Caco-2 (cell line): ENCODE data around the gene ACCSL. TPM values are rescaled to one million over a fixed set of nuclear protein-coding genes. Genes with fewer than 3 reads are reported as not detected.

Source experiments
- BruUV-seq: library from RNA; stranded (reverse); fragments of 400-500 nt; replicated peaks from 2 replicates; lab custom pipeline; 2021; lab: Mats Ljungman, UMichigan
- CTCF ChIA-PET: fragments of 300-600 bp; sonication (Branson Sonifier 250); formaldehyde crosslinking; loops from one replicate; lab custom pipeline; 2022; ENCODE audit warnings: antibody characterized with exemption; lab: Charles Lee
- POLR2A ChIA-PET: fragments of 300-600 bp; sonication (Branson Sonifier 250); formaldehyde crosslinking; loops from one replicate; lab custom pipeline; 2022; ENCODE audit warnings: antibody characterized with exemption; lab: Charles Lee
- DNase-seq, 2 experiments: peaks; one replicate each; pipeline versions ENCODE4 v3.0.0 to v3.0.0-alpha.2; 2020 to 2022
- H3K27me3 ChIP-seq: replicated peaks from 2 replicates; pipeline ENCODE4 v1.6.0; 2011; ENCODE audit warnings: low read length; ENCODE audit not compliant: control insufficient read depth, insufficient read depth
- H3K36me3 ChIP-seq: 2 replicates; pipeline ENCODE4 v1.5.1; 2011; ENCODE audit warnings: low read length; ENCODE audit not compliant: control insufficient read depth, insufficient read depth
- H3K4me1 ChIP-seq: fragments of 250-450 bp; sonication (Bioruptor Pico); 2 replicates; pipeline ENCODE4 v1.5.1; 2020; ENCODE audit warnings: mild to moderate bottlenecking
- H3K4me3 ChIP-seq: 2 replicates; pipeline ENCODE4 v1.5.1; 2011; ENCODE audit warnings: low read depth, mild to moderate bottlenecking, control low read depth, low read length
- H3K9me3 ChIP-seq: fragments of 250-450 bp; sonication (Bioruptor Pico); 2 replicates; pipeline ENCODE4 v1.5.1; 2020; ENCODE audit warnings: mild to moderate bottlenecking, moderate library complexity
- H3K27ac Mint-ChIP-seq: one replicate; pipeline ENCODE4 v1.8.0; 2022; ENCODE audit warnings: mixed read lengths; ENCODE audit not compliant: unreplicated experiment
- H3K27me3 Mint-ChIP-seq: one replicate; pipeline ENCODE4 v1.8.0; 2022; ENCODE audit warnings: mixed read lengths; ENCODE audit not compliant: insufficient read depth, unreplicated experiment
- H3K36me3 Mint-ChIP-seq: one replicate; pipeline ENCODE4 v1.8.0; 2022; ENCODE audit warnings: mild to moderate bottlenecking, mixed read lengths; ENCODE audit not compliant: insufficient read depth, unreplicated experiment
- H3K4me1 Mint-ChIP-seq: one replicate; pipeline ENCODE4 v1.8.0; 2022; ENCODE audit warnings: low read depth, mixed read lengths; ENCODE audit not compliant: unreplicated experiment
- H3K4me3 Mint-ChIP-seq: one replicate; pipeline ENCODE4 v1.8.0; 2022; ENCODE audit warnings: mild to moderate bottlenecking, moderate library complexity, mixed read lengths; ENCODE audit not compliant: unreplicated experiment
- H3K9me3 Mint-ChIP-seq: one replicate; pipeline ENCODE4 v1.8.0; 2022; ENCODE audit warnings: mixed read lengths; ENCODE audit not compliant: unreplicated experiment
- CTCF ChIP-seq, 2 experiments: fragments of 200-600 bp in 1 of 2; IDR thresholded peaks; 1 replicate in 1 of 2; 2 replicates in 1 of 2; pipeline versions ENCODE4 v1.5.1 to v1.8.0; 2011 to 2022; ENCODE audit warnings: antibody characterized with exemption in 1 of 2, control low read depth in 1 of 2, inconsistent platforms in 1 of 2, low read depth in 1 of 2, low read length in 1 of 2, mild to moderate bottlenecking in 1 of 2, moderate library complexity in 1 of 2; ENCODE audit not compliant: insufficient read depth in 1 of 2, severe bottlenecking in 1 of 2, unreplicated experiment in 1 of 2
- intact Hi-C: fragments of 100-400 bp; cut with micrococcal nuclease; formaldehyde crosslinking; loops from one replicate; pipeline ENCODE4 v1.10.0; 2022; ENCODE audit not compliant: unreplicated experiment
- total RNA-seq: library from RNA; stranded (reverse); gene quantifications from 2 replicates; pipeline ENCODE4 v1.2.3, GENCODE V29; 2022

The ACCSL gene
- total RNA-seq, 1 experiment from 2014 or later: not detected

GRCh38 chr11:44002191-44003093 lies 45.3 kb upstream of the ACCSL start:
- ChIA-PET CTCF (no interaction called here), POLR2A (no interaction called here)
- Mint-ChIP-seq H3K9me3 (no peaks in the 10 kb centered on the region), H3K4me1 (no peaks in the 10 kb centered on the region), H3K4me3 (no peak overlapping the region), H3K36me3 (no peaks in the 10 kb centered on the region), H3K27me3 (peaks cover 12% of the 10 kb centered on the region), H3K27ac (no peak overlapping the region)
- intact Hi-C loops: no loop called here
- H3K4me1 ChIP-seq: no peaks in the 10 kb centered on the region
- H3K4me3 ChIP-seq: no peak overlapping the region
- DNase-seq: peak in 1 of 2 experiments; percentile 18
- no TSS peak for BruUV-seq
- no peak for TF ChIP-seq CTCF (IDR thresholded peaks at IDR 0.05; ENCODE audit: insufficient read depth in 1 of 2, low read depth in 1 of 2, low read length in 1 of 2, severe bottlenecking in 1 of 2, unreplicated experiment in 1 of 2)
- H3K9me3 ChIP-seq: no peaks in the 10 kb centered on the region
- H3K27me3 ChIP-seq: no peaks in the 10 kb centered on the region
- H3K36me3 ChIP-seq: no peaks in the 10 kb centered on the region

GRCh38 chr11:44003736-44004451 lies 43.9 kb upstream of the ACCSL start:
- peaks cover 4% of the 10 kb centered on the region for H3K27me3 Mint-ChIP-seq
- Histone ChIP-seq H3K36me3 (no peaks in the 10 kb centered on the region), H3K9me3 (no peaks in the 10 kb centered on the region), H3K4me3 (no peak overlapping the region), H3K4me1 (no peaks in the 10 kb centered on the region), H3K27me3 (no peaks in the 10 kb centered on the region)
- no peak for TF ChIP-seq CTCF (IDR thresholded peaks at IDR 0.05; ENCODE audit: insufficient read depth in 1 of 2, low read depth in 1 of 2, low read length in 1 of 2, severe bottlenecking in 1 of 2, unreplicated experiment in 1 of 2)
- H3K4me1 Mint-ChIP-seq: no peaks in the 10 kb centered on the region
- intact Hi-C loops: no loop called here
- CTCF ChIA-PET: no interaction called here
- H3K9me3 Mint-ChIP-seq: no peaks in the 10 kb centered on the region
- H3K36me3 Mint-ChIP-seq: no peaks in the 10 kb centered on the region
- BruUV-seq: no TSS peak
- POLR2A ChIA-PET: no interaction called here
- DNase-seq: peak in 1 of 2 experiments; percentile 17
- H3K4me3 Mint-ChIP-seq: no peak overlapping the region
- no peak overlapping the region for H3K27ac Mint-ChIP-seq

DNA sequence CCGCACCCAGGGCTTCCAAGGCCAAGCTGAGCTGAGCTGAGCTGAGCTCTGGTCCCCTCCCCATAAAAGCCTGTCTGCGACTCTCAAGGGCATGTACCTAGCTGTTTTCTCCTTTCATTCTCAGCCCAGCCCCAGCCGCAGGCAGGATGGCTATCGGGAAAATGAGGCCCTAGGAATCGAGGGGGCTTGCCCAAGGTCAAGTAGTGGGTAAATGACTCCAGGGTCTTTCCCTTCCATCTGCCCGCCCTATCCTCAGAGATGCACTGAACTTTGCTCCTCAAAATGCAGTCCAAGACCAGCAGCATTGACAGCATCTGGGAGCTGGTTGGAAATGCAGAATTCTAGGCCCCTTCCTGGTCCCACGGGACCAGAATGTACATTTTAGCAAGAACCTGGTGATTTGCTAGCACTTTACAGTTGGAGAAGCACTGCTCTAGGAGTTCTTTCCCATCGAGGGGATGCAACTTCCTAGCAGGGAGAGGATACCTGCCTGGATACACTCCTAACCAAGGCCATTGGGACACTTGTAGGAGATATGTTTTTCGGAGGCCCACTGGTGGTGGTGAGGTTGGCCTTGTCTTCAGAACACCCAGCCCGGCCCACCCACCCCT lies 43.2 kb upstream of the ACCSL start:
- Mint-ChIP-seq H3K27me3 (peaks cover 4% of the 10 kb centered on the region), H3K27ac (no peak overlapping the region), H3K9me3 (no peaks in the 10 kb centered on the region), H3K36me3 (no peaks in the 10 kb centered on the region), H3K4me1 (no peaks in the 10 kb centered on the region), H3K4me3 (no peak overlapping the region)
- no peak overlapping the region for H3K4me3 ChIP-seq
- DNase-seq: peak in 1 of 2 experiments; percentile 22
- no peaks in the 10 kb centered on the region for H3K27me3 ChIP-seq
- ChIA-PET CTCF (no interaction called here), POLR2A (no interaction called here)
- TF ChIP-seq CTCF (IDR thresholded peaks at IDR 0.05; ENCODE audit: insufficient read depth in 1 of 2, low read depth in 1 of 2, low read length in 1 of 2, severe bottlenecking in 1 of 2, unreplicated experiment in 1 of 2): no peak
- no TSS peak for BruUV-seq
- no peaks in the 10 kb centered on the region for H3K4me1 ChIP-seq
- intact Hi-C loops: no loop called here
- no peaks in the 10 kb centered on the region for H3K9me3 ChIP-seq
- H3K36me3 ChIP-seq: no peaks in the 10 kb centered on the region
